HG03457 (cell line): ENCODE measurements around the gene TEDC1.

Source experiments
- ATAC-seq: cut with Tn5 transposase; IDR thresholded peaks from one replicate; pipeline ENCODE4 v1.9.1; 2021; ENCODE audit warnings: moderate number of reproducible peaks; ENCODE audit not compliant: unreplicated experiment

TEDC1 gene

DNA sequence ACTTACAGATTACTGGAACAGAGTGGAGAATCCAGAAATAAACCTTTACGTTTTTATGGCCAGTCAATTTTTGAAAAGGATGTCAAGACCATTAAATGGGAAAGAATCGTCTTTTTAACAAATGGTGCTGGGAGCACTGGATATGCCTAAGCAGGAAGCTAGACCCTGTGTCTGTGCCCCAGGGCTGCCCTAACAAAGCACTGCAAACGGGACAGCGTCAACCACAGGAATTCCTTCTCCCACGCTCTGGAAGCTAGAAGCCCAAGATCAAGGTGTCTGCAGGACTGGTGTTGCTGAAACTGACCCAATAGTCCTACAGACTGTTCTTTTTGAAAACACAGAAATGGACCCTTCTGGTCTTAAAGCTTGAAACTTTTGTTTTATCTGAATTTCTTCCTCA, 26.1 kb downstream of the TEDC1 start:
- ATAC-seq: no peak

DNA sequence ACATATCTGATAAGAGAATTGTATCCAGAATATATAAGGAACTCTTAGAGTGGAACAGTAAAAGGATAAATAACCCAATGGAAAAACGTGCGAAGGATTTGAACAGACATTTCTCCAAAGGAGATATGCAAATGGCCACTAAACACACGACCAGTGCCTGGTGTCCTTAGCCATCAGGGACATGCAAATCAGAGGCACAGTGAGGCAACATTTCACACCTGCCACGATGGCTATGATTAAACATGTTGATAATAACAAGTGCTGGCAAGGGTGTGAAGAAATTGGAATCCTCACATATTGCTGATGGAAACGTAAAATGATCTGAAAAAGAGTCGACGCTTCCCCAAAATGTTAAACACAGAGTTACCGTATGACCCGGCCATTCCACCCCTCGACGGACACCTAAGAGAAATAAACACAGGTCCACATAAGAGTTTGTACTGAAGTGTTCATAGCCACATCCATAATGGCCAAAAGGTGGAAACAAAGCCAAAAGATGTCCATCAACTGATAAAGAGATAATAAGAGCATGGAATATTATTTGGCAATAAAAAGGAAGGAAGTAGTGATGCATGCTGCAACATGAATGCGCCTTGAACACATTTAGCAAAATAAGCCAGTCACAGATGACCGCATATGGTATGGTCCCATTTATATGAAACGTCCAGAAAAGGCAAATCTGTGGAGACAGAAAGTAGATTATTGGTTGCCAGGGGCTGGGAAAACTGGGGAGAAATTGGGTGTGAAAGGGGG, 29.1 kb downstream of the TEDC1 start:
- ATAC-seq: no peak

DNA sequence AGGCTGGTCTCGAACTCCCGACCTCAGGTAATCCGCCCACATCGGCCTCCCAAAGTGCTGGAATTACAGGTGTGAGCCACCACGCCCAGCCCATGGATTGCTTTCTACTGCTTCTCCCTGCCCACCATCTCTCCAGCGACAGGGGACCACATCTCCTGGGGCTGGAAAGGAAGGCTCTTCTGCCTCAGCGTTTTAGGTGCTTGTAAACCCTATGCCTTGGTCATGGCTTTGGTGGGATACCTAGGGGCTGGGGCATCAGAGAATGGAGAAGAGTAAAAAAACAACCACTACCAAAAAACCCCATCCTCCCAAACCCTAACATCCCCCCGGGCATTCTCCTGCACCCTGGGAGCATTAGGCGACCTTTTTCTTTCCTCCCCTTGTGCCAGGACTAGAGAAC, 34.3 kb downstream of the TEDC1 start:
- no peak for ATAC-seq

DNA sequence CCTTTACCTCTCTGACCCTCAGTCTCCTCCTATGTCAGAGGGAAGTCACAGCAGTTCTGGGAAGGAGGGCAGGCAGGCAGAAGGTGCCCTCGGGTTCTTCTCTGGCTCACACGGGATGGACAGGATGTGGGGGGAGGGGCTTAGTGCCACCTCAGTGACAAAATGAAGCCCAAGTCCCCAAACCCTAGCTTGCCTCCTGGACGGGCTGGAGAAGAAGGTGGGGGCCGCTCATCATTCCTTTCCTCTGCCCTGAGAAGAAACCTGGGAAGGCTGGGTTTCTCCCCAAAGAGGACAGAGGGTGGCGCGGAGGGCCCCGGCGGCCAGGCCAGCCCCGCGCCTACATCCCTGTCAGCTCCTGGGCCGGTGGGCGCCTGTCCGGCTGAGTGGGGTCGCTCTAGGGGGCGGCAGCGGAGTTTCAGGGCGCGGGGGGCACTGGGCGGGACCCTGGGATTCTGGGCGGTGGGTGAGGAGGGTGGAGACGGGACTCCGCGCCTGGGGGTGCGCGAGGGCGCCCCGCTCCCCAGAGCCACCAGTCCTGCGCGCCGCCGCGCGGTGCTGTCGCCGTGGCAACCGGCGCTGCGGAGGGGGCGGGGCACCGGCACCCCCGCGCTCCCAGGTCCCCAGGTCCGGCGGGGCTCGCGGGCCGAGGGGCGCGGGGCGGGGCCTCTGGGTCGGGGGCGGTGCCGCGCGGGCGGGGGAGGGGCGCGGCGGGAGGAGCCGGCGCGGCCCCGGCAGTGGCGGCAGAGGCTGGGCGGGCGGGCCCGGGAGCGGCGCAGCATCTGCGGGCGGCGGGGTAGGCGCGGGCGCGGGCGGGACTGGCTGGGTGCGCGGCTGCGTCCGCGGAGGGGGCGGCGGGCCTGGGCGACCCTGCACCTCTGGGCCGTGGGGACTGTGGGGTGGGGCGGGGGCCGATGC, 35.1 kb downstream of the TEDC1 start, which contains the start of gene TMEM121:
Gene TMEM121, plus strand, starts transcription at position 723 of the 915 bp plus-strand sequence. CDS start 2,252 bp downstream, outside the sequence.
- ATAC-seq: no peak

DNA sequence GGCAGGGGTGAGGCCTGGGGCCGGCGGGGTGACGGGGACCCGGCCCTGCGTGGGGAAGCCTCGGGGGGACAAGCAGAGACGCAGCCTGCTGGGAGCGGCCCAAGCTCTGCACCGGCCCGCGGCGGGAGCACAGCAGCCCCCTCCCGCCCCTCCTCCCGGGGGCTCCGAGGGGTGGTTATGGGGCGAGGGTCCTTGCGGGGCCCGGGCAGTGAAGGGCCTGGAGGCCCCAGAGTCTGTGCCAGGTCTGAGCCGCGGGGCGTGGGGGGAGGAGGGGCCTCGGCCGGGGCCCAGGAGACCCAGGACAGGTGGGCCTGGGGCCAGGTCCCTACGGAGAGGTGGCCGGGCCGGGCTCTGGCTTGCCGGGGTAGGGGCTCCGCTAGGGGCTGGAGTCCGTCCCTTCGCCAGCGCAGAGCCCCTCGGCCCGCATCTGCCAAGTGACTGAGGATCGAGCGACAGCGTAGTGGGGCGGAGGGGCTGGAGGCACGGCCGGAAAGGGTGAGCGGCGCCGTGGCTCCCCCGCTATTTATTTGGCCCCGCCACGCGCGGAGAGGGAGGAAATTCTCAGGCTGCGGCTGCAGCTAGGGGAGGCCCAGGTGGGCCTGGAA, 35.8 kb downstream of the TEDC1 start:
- ATAC-seq: no peak

DNA sequence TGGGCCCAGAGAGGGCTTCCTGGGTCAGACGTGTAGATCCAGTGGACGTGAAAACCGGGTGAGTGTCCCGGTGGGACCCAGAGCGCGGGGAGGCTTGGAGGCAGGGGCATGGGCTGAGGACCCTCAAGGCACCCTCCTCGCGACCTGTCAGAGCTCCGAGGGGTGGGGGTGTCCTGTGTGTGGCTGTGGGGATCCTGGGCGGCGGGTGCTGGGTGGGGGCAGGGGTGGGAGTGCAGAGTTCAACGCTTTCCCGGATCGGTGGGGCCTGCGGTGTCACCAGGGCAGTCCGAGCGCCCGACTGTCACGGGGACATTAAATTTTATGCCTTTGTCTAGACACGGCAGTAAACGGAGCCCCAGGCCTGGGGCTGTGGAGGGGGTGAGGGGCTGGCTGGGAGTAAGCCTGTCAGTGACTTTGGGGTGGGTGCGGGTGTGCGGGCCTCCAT, 36.4 kb downstream of the TEDC1 start:
- ATAC-seq: no peak

DNA sequence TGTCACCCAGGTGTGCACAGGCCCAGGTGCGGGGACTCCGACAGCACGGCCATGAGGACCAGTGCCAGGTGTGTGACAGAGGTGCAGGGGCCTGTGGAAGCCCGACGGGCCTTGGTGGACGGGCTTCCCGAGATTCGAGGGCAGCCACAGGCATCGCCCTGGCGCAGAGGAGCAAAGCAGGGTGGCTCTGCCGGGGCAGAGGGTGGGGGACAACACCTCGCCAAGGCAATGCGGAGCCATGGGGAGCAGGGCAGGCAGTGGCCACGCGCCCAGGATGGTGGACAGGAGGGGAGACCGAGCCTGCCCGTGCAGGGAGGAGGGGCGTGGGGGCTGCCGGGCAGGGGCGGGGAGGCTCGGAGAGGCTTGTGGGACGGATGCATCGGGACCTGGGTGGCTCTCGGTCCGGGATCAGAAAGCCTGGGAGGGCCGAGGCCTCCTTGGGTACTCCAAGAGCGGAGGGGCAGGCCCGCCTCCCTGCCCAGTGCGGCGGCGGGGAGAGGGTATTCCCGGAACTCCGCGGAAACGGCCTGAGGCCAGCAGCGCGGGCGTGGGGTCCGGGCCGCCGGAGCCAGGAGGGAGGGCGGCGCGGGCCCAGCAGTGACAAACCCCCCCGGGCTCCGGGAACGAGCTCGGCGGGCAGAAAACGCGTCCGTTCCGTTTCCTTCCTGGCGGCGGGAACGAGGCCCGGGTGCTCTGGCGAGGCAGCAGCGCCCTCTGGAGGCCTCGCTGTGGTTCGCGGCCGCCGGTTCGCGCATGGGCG, 37.0 kb downstream of the TEDC1 start:
- no peak for ATAC-seq

DNA sequence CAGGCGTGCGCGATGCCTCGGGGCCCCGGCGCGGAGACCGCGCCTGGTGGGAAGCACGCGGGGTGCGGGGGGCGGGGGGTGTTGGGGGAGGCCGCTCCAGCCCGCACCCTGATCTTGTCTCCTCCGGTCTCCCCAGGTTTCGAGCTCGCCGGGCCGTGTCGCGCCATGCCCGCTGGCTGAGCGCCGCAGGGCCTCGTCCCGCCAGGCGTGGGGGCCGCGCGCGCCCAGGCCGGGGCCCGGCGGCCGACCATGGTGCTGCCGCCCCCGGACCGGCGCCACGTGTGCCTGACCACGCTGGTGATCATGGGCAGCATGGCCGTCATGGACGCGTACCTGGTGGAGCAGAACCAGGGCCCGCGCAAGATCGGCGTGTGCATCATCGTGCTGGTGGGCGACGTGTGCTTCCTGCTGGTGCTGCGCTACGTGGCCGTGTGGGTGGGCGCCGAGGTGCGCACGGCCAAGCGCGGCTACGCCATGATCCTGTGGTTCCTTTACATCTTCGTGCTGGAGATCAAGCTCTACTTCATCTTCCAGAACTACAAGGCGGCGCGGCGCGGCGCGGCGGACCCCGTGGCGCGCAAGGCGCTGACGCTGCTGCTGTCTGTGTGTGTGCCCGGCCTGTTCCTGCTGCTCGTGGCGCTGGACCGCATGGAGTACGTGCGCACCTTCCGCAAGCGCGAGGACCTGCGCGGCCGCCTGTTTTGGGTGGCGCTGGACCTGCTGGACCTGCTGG, 37.7 kb downstream of the TEDC1 start:
- ATAC-seq: no peak

DNA sequence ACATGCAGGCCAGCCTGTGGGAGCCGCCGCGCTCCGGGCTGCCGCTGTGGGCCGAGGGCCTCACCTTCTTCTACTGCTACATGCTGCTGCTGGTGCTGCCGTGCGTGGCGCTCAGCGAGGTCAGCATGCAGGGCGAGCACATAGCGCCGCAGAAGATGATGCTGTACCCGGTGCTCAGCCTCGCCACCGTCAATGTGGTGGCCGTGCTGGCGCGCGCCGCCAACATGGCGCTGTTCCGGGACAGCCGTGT, 38.2 kb downstream of the TEDC1 start:
- ATAC-seq: no peak

DNA sequence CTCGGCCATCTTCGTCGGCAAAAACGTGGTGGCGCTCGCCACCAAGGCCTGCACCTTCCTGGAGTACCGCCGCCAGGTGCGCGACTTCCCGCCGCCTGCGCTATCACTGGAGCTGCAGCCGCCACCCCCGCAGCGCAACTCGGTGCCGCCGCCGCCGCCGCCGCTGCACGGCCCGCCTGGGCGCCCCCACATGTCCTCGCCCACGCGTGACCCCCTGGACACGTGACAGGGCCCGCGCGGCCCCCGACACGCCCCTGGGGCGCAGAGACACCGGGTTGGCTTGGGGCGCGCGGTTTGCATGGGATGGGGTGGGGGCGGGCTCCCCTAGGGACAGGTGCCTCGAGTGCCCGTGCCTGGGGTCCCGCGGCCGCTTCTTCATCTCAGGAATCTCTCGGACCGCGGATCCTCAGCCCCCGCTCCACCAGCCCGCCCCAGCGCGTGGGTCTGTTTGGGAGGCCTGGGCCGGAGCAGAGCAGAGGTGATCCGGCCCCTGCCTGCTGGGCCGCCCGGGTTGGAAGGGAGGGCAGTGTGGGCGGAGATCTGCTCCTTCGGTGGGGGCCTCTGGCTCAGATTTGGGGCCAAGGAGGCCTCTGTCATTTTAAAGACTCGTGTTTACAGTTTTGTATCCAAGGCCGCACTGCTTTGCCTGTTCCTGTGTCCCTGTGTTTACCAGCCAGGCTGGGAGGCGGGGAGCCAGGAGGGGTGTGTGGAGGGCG, 38.7 kb downstream of the TEDC1 start:
- ATAC-seq: no peak

DNA sequence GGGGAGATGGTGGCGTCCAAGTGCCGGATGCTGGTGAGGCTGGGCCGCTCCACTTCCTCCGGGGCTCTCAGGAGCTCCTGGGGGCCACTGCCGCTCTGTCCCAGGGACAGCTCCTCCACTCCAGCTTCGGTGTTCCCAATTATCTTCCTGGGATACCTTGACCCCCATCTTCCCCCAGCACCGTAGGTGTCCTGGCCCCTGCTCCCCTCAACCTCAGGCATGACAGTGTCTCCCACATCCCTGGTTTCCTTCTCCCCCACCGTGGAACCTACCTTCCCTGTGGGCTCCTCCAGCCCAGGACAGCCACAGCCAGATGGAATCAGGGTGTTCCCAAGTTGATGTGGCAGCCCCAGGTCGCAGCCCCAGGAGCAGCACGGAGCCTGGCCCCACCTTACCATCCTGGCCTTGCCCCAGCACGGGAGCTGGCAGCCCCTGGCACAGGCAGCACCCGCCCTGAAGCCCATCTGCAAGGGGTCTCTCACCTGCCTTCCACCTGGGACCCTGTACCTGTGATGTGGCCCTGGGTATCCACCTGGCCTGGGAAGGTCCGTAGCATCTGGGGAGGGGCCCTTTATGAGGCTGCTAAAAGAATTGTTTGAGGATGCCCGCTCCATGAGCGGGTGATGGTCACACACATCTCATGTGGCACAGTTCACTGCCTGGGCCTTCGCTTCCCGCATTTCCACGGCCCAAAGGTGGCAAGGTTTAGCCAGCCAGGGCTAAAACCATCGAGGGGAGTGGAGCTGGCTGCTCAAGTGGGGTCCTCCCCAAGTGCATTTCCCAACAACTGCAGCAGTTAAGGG, 39.4 kb downstream of the TEDC1 start:
- ATAC-seq: no peak

DNA sequence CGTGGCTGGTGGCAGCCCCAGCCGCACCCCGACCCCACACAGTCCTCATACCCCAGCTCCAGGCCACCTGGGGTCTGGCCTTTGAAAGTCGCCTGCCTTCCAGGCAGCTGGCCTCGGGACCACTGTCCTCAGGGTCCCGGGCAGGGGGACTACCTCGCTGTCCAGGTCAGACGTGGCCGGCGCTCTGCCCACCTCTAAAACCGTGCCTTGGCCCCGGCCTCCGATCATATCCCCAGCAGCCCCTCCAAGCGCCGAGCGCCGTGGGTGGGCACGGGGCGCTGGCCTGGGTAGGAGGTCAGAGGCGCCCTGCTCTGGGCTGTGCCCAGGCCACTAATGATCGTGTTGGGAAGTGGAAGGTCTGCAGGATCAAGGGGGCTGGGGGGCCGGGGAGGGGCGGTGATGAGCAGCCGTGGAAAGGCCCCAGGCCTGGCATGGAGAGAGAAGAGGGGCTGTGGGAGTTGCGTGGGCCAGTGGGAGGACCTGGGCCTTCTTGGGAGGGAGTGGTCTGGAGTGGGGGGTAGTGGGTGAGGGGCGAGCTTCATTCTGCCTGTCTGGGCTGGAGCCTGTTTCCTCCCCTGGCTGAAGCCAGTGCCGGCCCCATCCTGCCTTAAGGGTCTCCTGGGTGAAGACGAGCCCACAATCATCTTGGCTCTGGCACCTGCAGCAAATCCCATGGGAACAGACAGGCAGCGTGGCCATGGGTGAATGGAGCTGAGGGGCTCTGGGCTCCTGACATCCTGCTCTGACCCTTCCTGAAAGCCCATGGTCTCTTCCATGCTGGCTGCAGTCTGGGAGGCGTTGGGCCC, 40.2 kb downstream of the TEDC1 start:
- no peak for ATAC-seq

DNA sequence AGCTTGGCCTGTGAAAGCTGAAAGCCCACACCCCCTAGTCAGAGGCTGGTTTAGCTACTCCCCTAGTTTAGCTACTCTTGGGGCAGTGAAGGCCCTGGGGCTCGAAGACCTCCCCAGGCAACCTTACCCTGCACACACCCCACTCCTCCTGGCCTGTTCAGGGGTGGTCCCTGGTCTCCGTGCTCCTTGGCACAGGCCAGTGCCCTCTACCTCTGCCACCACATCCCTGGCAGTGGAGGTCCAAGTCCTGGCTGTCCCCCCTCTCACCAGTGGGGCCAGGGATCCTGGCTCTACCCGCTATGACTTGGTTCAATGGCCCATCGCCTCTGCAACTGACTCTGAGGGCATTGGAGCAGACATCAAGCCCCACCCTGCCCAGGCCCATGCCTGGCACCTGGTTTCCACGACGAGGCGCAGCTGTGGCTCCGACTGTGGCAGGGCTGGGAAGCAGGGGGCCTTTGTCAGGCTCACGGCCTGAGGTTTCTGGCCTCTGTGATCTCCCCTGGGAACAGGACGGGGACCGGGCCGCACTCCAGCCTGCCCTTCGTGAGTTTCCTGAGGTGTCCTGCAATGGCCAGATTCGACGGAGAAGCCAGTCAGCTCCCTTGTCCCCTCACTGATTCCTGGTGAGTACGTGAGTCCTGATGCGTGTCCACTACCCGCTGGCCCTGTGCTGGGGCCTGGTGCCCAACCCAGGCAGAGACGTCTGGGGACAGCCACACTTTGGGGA, 41.0 kb downstream of the TEDC1 start:
- ATAC-seq: no peak

DNA sequence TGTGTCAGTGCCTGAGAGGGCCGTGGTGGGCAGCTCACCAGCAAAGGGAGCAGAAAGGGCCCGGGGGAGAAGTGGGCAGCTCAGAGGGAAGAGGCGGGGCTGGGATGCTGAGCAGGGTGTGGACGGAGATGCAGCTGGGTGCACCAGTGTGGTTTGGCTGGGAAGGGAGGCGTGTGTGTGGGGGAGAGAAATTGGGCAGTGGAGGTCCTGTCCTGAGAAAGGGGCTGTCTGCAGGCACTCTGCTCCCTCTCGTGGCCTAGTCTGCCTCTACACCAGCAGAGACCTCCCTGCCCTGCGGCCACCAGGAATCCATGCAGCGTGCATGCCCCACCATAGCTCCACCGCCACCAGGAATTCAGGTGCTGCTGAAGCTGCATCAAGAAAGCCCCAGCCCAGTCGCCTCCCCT, 41.7 kb downstream of the TEDC1 start:
- ATAC-seq: no peak

DNA sequence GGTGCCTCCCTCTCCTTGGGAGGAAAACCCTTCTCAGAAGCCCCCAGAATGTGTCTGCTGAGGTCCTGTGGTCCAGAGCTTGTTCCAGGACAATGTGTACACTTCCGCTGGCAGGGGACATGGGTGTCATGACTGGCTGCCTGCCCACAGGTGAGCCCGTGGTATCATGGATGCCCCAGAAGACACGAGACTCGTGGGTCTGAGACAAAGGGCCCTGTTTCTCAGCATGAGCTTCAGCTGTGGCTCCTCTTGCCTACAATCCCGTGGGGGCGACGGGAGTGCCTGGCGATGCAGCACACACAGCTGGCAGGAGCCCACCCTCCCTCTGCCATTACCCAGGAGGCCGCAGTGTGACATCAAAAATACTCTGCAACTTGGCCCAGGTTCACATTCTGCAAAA, 42.3 kb downstream of the TEDC1 start:
- no peak for ATAC-seq

DNA sequence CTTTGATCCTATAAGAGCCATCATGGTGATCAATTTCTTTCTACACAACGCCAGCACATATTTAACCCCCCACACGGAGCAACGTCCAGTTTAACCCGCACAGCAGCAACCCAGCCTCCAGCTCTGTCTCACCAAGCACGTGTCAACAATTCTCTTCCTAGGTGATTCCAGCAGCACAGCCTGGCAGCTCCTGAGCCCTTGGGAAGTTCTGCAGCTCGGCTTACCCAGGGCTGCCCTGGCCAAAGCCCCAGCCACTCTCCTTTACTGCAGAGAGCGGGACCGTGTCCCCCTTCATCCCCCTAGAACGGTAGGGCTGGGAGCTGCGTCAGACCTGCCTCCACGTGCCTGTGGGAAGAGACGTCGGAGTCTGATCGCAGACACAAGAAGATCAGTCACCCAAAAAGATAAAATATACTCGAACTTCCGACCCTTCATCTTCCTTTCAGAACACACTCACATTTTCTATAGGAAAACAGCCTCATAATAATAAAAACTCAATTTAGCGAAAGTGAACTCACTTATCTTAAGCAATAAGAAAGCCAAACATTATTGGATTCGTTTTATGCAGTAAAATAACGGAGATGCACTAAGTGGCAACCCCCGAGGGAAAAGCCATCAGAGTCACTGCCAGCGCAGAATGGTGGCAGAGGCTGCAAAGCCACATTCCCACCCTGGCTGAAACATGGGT, 42.9 kb downstream of the TEDC1 start:
- ATAC-seq: no peak

DNA sequence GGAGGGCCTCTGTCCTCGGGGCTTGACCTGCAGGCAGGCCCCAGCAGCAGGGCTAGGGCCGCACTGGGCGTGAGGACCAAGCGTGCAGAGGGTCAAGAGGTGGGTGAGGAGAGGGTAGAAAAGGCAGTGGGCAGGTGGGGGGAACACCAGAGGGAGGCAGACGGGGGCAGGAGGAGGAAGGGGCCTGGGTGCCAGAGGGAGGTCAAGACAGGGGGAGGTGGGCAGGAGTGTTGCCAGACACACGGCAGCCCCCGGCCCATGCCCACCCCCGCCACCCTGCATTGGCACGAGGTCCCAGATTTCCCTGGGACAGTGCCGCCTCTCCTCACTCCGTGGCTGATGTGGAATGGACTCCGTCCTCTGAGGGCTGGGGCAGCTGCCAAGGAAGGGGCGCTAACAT, 43.5 kb downstream of the TEDC1 start:
- ATAC-seq: no peak
